H1 (cell line): ENCODE measurements around the gene FOXG1. TPM values are rescaled to one million over a fixed set of nuclear protein-coding genes. Genes with fewer than 3 reads are reported as not detected.

Experiments used
- CTCF ChIA-PET: fragments of 300-600 bp; sonication (Branson Sonifier 250); formaldehyde crosslinking; loops from one replicate; lab custom pipeline; 2021; ENCODE audit not compliant: partially characterized antibody; lab: Charles Lee
- POLR2A ChIA-PET: fragments of 300-600 bp; sonication (Branson Sonifier 250); formaldehyde crosslinking; loops from one replicate; lab custom pipeline; 2021; ENCODE audit warnings: inconsistent platforms; ENCODE audit not compliant: partially characterized antibody; lab: Charles Lee
- DNase-seq, 2 experiments: peaks; one replicate each; pipeline versions ENCODE4 v3.0.0 to v3.0.0-alpha.2; 2010 to 2022; ENCODE audit warnings: low spot score in 2 of 2, low read depth in 1 of 2, mixed read lengths in 1 of 2
- FAIRE-seq: peaks from 2 replicates; lab custom pipeline; 2011; peaks lifted over from hg19 to GRCh38; lab: Jason Lieb, UNC
- H2AFZ ChIP-seq: 2 replicates; pipeline ENCODE4 v1.8.1; 2012; ENCODE audit warnings: low read length, inconsistent platforms
- H2AK5ac ChIP-seq: 2 replicates; pipeline ENCODE4 v1.6.1; 2013; ENCODE audit warnings: low read depth, low read length
- H2BK120ac ChIP-seq: replicated peaks from 2 replicates; pipeline ENCODE3; 2013; ENCODE audit warnings: low read depth, low read length, inconsistent platforms
- H2BK12ac ChIP-seq: 2 replicates; pipeline ENCODE4 v1.6.1; 2013; ENCODE audit warnings: low read depth, low read length
- H2BK15ac ChIP-seq: 2 replicates; pipeline ENCODE4 v1.6.1; 2013; ENCODE audit warnings: low read length
- H2BK20ac ChIP-seq: 2 replicates; pipeline ENCODE4 v1.6.1; 2013; ENCODE audit warnings: low read length
- H2BK5ac ChIP-seq: 2 replicates; pipeline ENCODE4 v1.6.1; 2013; ENCODE audit warnings: low read depth, low read length
- H3K14ac ChIP-seq: 2 replicates; pipeline ENCODE4 v1.6.1; 2013; ENCODE audit warnings: inconsistent platforms; ENCODE audit not compliant: insufficient read length
- H3K18ac ChIP-seq: 2 replicates; pipeline ENCODE4 v1.6.1; 2013; ENCODE audit warnings: low read length; ENCODE audit errors: extremely low read depth
- H3K23ac ChIP-seq: 2 replicates; pipeline ENCODE4 v1.6.1; 2013; ENCODE audit warnings: inconsistent platforms; ENCODE audit not compliant: insufficient read length
- H3K23me2 ChIP-seq: 2 replicates; pipeline ENCODE4 v1.6.1; 2013; ENCODE audit warnings: low read depth, low read length
- H3K27ac ChIP-seq: 2 replicates; pipeline ENCODE4 v1.6.1; 2011; ENCODE audit warnings: low read depth, low read length, inconsistent platforms
- H3K27me3 ChIP-seq, 4 experiments: replicated peaks in 1 of 4; 1 replicate in 1 of 4; 2 replicates in 3 of 4; pipeline versions ENCODE4 v1.6.1 to v1.8.1; 2011 to 2013; ENCODE audit warnings: low read length in 3 of 4, mild to moderate bottlenecking in 3 of 4, inconsistent platforms in 2 of 4, mixed read lengths in 2 of 4, moderate library complexity in 1 of 4; ENCODE audit not compliant: control insufficient read depth in 3 of 4, insufficient read depth in 3 of 4; ENCODE audit errors: extremely low read depth in 1 of 4
- H3K36me3 ChIP-seq, 4 experiments: 2 replicates each; pipeline versions ENCODE4 v1.6.1 to v1.8.1; 2011 to 2013; ENCODE audit warnings: mild to moderate bottlenecking in 4 of 4, low read length in 3 of 4, moderate library complexity in 2 of 4, control low read depth in 1 of 4, inconsistent platforms in 1 of 4; ENCODE audit not compliant: insufficient read depth in 4 of 4, control insufficient read depth in 2 of 4
- H3K4ac ChIP-seq: replicated peaks from 2 replicates; pipeline ENCODE3; 2013; ENCODE audit warnings: low read length, low read depth, mixed read lengths, inconsistent platforms; ENCODE audit not compliant: insufficient read length
- H3K4me1 ChIP-seq, 4 experiments: replicated peaks in 1 of 4; 1 replicate in 1 of 4; 2 replicates in 3 of 4; pipeline versions ENCODE4 v1.6.1 to v1.8.1; 2011 to 2013; ENCODE audit warnings: low read length in 3 of 4, inconsistent platforms in 2 of 4, mixed read lengths in 1 of 4; ENCODE audit not compliant: insufficient read depth in 4 of 4, control insufficient read depth in 3 of 4
- H3K4me2 ChIP-seq, 2 experiments: 2 replicates each; pipeline versions ENCODE4 v1.6.1 to v1.8.1; 2011 to 2013; ENCODE audit warnings: low read depth in 2 of 2, low read length in 2 of 2, control low read depth in 1 of 2, inconsistent platforms in 1 of 2, mild to moderate bottlenecking in 1 of 2; ENCODE audit not compliant: insufficient read depth in 1 of 2
- H3K4me3 ChIP-seq, 4 experiments: fragments of 200-600, 300-600 bp in 1 of 4; sonication (generic), shearing (Covaris generic), sonication (Bioruptor Twin) in 1 of 4; 2 replicates each; pipeline versions ENCODE4 v1.5.1 to v1.8.1; 2011 to 2016; ENCODE audit warnings: low read length in 4 of 4, low read depth in 3 of 4, control low read depth in 2 of 4, inconsistent platforms in 2 of 4, mild to moderate bottlenecking in 2 of 4, mixed read lengths in 1 of 4, moderate library complexity in 1 of 4; ENCODE audit not compliant: insufficient read depth in 2 of 4; ENCODE audit errors: extremely low read depth in 1 of 4
- H3K56ac ChIP-seq: replicated peaks from 2 replicates; pipeline ENCODE3; 2013; ENCODE audit warnings: low read depth, mild to moderate bottlenecking, mixed read lengths, low read length, inconsistent platforms; ENCODE audit not compliant: insufficient read length
- H3K79me1 ChIP-seq: 2 replicates; pipeline ENCODE4 v1.6.1; 2013; ENCODE audit warnings: low read depth, low read length, control low read depth
- H3K79me2 ChIP-seq, 2 experiments: 2 replicates each; pipeline versions ENCODE4 v1.6.1 to v1.8.1; 2012 to 2013; ENCODE audit warnings: low read length in 2 of 2, mild to moderate bottlenecking in 2 of 2, inconsistent platforms in 1 of 2; ENCODE audit not compliant: insufficient read depth in 2 of 2, control insufficient read depth in 1 of 2
- H3K9ac ChIP-seq, 4 experiments: replicated peaks in 1 of 4; 1 replicate in 1 of 4; 2 replicates in 3 of 4; pipeline versions ENCODE4 v1.6.1 to v1.8.1; 2011 to 2013; ENCODE audit warnings: low read depth in 3 of 4, low read length in 3 of 4, control low read depth in 2 of 4, mild to moderate bottlenecking in 2 of 4, moderate library complexity in 2 of 4, inconsistent platforms in 1 of 4; ENCODE audit errors: extremely low read depth in 1 of 4
- H3K9me3 ChIP-seq, 2 experiments: 2 replicates each; pipeline versions ENCODE4 v1.6.1 to v1.8.1; 2012 to 2013; ENCODE audit warnings: mild to moderate bottlenecking in 2 of 2, moderate library complexity in 2 of 2, control low read depth in 1 of 2, inconsistent platforms in 1 of 2, low read depth in 1 of 2, low read length in 1 of 2, mixed read lengths in 1 of 2; ENCODE audit not compliant: insufficient read depth in 2 of 2
- H4K20me1 ChIP-seq, 2 experiments: replicated peaks in 1 of 2; 2 replicates each; pipeline versions ENCODE3 to v1.8.1; 2011 to 2013; ENCODE audit warnings: inconsistent platforms in 2 of 2, low read length in 2 of 2, mild to moderate bottlenecking in 1 of 2; ENCODE audit not compliant: insufficient read depth in 2 of 2, control insufficient read depth in 1 of 2
- H4K5ac ChIP-seq: 2 replicates; pipeline ENCODE4 v1.6.1; 2013; ENCODE audit warnings: low read length, low read depth, mixed read lengths, inconsistent platforms; ENCODE audit not compliant: insufficient read length
- H4K8ac ChIP-seq: 2 replicates; pipeline ENCODE4 v1.8.0; 2013; ENCODE audit warnings: mild to moderate bottlenecking, moderate library complexity, low read length, inconsistent platforms; ENCODE audit not compliant: insufficient read depth; ENCODE audit errors: extremely low read depth
- H4K91ac ChIP-seq: replicated peaks from 2 replicates; pipeline ENCODE3; 2013; ENCODE audit warnings: low read length, mixed read lengths, inconsistent platforms; ENCODE audit not compliant: insufficient read length
- CBX8 ChIP-seq: fragments of 300-800, 300-1000 bp; sonication (generic); IDR thresholded peaks from 2 replicates; pipeline ENCODE4 v1.7.1; 2016; ENCODE audit warnings: low read depth, low read length, borderline replicate concordance
- SRF ChIP-seq: IDR thresholded peaks from 2 replicates; pipeline ENCODE4 v1.6.1; 2011; ENCODE audit warnings: mild to moderate bottlenecking, low read depth, low read length, moderate library complexity
- WGBS, 2 experiments: shearing (Covaris generic) in 1 of 2; methylation state at CpG; one replicate each; pipeline versions ENCODE4 v1.1.6 to v1.1.7; 2013 to 2015; ENCODE audit warnings: low lambda C conversion rate in 2 of 2, mixed read lengths in 2 of 2, inconsistent platforms in 1 of 2, low coverage in 1 of 2, missing lambda C conversion rate in 1 of 2; ENCODE audit not compliant: insufficient replicate concordance in 2 of 2, insufficient coverage in 1 of 2, insufficient read length in 1 of 2; ENCODE audit errors: extremely low coverage in 1 of 2, missing lambda C conversion rate in 1 of 2; 5-methylcytosine and 5-hydroxymethylcytosine counted together
- polyA plus RNA-seq, 7 experiments: library from polyadenylated mRNA; depleted of rRNA in 3 of 7; stranded (reverse) in 5 of 7; unstranded in 2 of 7; fragments of >200 nt in 5 of 7; fragments of 200-250 nt in 2 of 7; gene quantifications; 1 replicate in 5 of 7; 2 replicates in 1 of 7; 4 replicates in 1 of 7; pipeline versions ENCODE4 v1.2.1 to v1.2.3, GENCODE V29; 2011 to 2013; ENCODE audit warnings: missing spikeins in 2 of 7, mixed read lengths in 2 of 7
- total RNA-seq: library from RNA; stranded (reverse); fragmentation: NEBNext Ultra II Directional; extraction: Animal tissue kit (Norgen Biotek cat#: 25700); gene quantifications from 2 replicates; pipeline ENCODE4 v1.2.1, GENCODE V29; 2021

The FOXG1 gene
- total and polyA plus RNA-seq, 2 of the 8 experiments (the other 6 are each of a cell fraction or from before 2014, with no cell fraction given), result 0.03 to 0.24 TPM

- ChIA-PET CTCF (interaction anchor here (1.0 to 6.7 kb wide), 4 partner anchors 8 to 13 kb away, joined by 3 to 63 read pairs (median 21); no protein-coding TSS in a partner anchor), POLR2A (interaction anchor here (0.8 kb wide), 1 partner anchor 15 kb away, joined by 4 read pairs; no protein-coding TSS in a partner anchor)
- Histone ChIP-seq H3K18ac (no peak overlapping the region), H3K4me1 (peaks cover 3 to 21% (median 11%) of the 10 kb centered on the region in 4 experiments; a peak in 4 of 7 replicates), H3K36me3 (no peaks in the 10 kb centered on the region; a peak in 1 of 8 replicates), H3K56ac (no peak overlapping the region), H2AFZ (no peak overlapping the region), H3K23ac (no peak overlapping the region), H3K27me3 (peaks cover 74 to 85% (median 81%) of the 10 kb centered on the region in 4 experiments), H2BK12ac (no peak overlapping the region), H2BK20ac (no peak overlapping the region), H3K9me3 (no peaks in the 10 kb centered on the region; a peak in 1 of 4 replicates), H3K79me1 (no peaks in the 10 kb centered on the region), H3K79me2 (no peaks in the 10 kb centered on the region), H2BK120ac (no peak overlapping the region), H3K27ac (no peak overlapping the region), H3K4ac (no peak overlapping the region), H4K91ac (no peak overlapping the region), H3K4me2 (peak overlapping the region; percentile 55 to 79; a peak in 3 of 4 replicates), H4K20me1 (peaks cover 12 to 21% of the 10 kb centered on the region in 2 experiments), H3K23me2 (peaks cover 17% of the 10 kb centered on the region), H3K4me3 (peak overlapping the region in 1 of 4 experiments; percentile 40; a peak in 1 of 8 replicates), H3K14ac (no peak overlapping the region), H3K9ac (no peak overlapping the region), H4K5ac (no peak overlapping the region), H2AK5ac (no peak overlapping the region), H4K8ac (no peak overlapping the region), H2BK15ac (no peak overlapping the region), H2BK5ac (no peak overlapping the region)
- no peak for TF ChIP-seq SRF
- TF ChIP-seq CBX8, result peak; percentile 79; the same call in 1 of the 2 replicates
- WGBS, 2 experiments, result 21% methylated on average over 4 of the region's 4 CpGs; no CpG with 5 or more reads in 1 of the 2 experiments
- FAIRE-seq (no peak), DNase-seq (no peak)
Measured at GRCh38 chr14:28763751-28764256, 2.8 kb upstream of the FOXG1 start.
